Naive thymus-derived CD8-positive, alpha-beta T cell (primary cell): Measurements from ENCODE around the gene PCBP4. TPM values are rescaled to one million over a fixed set of nuclear protein-coding genes. Genes with fewer than 3 reads are reported as not detected.
A peak's percentile ranks its signal among the peaks of the same experiment; 100 is the strongest.
"Not testable (repeated sequence)": the region's sequence is repeated elsewhere in the genome, so short reads cannot be mapped to it uniquely, and the experiment has no call there.

ENCODE experiments used
- ATAC-seq, 2 donors: fragments of 150-1000 bp; cut with Tn5 transposase in 1 of 2; sonication (Bioruptor Pico), chemical (Tn5 transposase) in 1 of 2; 1 replicate in 1 of 2; 2 replicates in 1 of 2; pipeline ENCODE4 v1.10.0; 2021; ENCODE audit warnings: mild to moderate bottlenecking in 2 of 2, moderate library complexity in 2 of 2
- POLR2A ChIA-PET: fragments of 350-600 bp; sonication (Branson Sonifier 250); formaldehyde crosslinking; loops from one replicate; lab custom pipeline; 2021; ENCODE audit warnings: antibody characterized with exemption; lab: Charles Lee
- DNase-seq, 10 donors: peaks; one replicate each; pipeline versions ENCODE4 v3.0.0 to v3.0.0-alpha.2; 2020 to 2022
- H3K27ac Mint-ChIP-seq, 10 donors: one replicate each; pipeline ENCODE4 v1.8.0; 2020 to 2022; ENCODE audit warnings: mild to moderate bottlenecking in 10 of 10, mixed read lengths in 10 of 10, moderate library complexity in 4 of 10, inconsistent platforms in 1 of 10
- H3K27me3 Mint-ChIP-seq, 5 donors: one replicate each; pipeline ENCODE4 v1.8.0; 2021 to 2022; ENCODE audit warnings: mixed read lengths in 5 of 5
- H3K36me3 Mint-ChIP-seq, 3 donors: one replicate each; pipeline ENCODE4 v1.8.0; 2020 to 2022; ENCODE audit warnings: mixed read lengths in 3 of 3, mild to moderate bottlenecking in 2 of 3, inconsistent platforms in 1 of 3
- H3K4me1 Mint-ChIP-seq, 4 donors: one replicate each; pipeline ENCODE4 v1.8.0; 2021 to 2022; ENCODE audit warnings: mixed read lengths in 4 of 4
- H3K4me3 Mint-ChIP-seq, 10 donors: one replicate each; pipeline ENCODE4 v1.8.0; 2020 to 2022; ENCODE audit warnings: mild to moderate bottlenecking in 10 of 10, mixed read lengths in 10 of 10, moderate library complexity in 6 of 10, inconsistent platforms in 1 of 10
- H3K9me3 Mint-ChIP-seq, 9 donors: one replicate each; pipeline ENCODE4 v1.8.0; 2020 to 2022; ENCODE audit warnings: mixed read lengths in 9 of 9, mild to moderate bottlenecking in 3 of 9, inconsistent platforms in 1 of 9, moderate library complexity in 1 of 9
- polyA plus RNA-seq, 3 donors: library from polyadenylated mRNA; unstranded; fragments of 300-500 nt; fragmentation: Illumina TruSeq; gene quantifications; one replicate each; pipeline ENCODE4 v1.2.3, GENCODE V29; 2021
- total RNA-seq, 8 experiments: library from RNA in 2 of 8; stranded (reverse) in 2 of 8; gene quantifications; one replicate each; pipeline ENCODE4 v1.2.3 and lab custom pipeline; 2021 to 2026

PCBP4 gene
- total and polyA plus RNA-seq, 5 experiments from 2014 or later = 2.4 to 10.9 (median 8.3) TPM

- Mint-ChIP-seq H3K4me3 (no peak overlapping the region), H3K9me3 (no peaks in the 10 kb centered on the region), H3K4me1 (peaks cover 6 to 13% (median 13%) of the 10 kb centered on the region in 4 donors), H3K36me3 (no peaks in the 10 kb centered on the region), H3K27me3 (peaks cover 0 to 1% (median 0%) of the 10 kb centered on the region in 5 donors), H3K27ac (peak overlapping the region in 1 of 10 donors; percentile 52)
- POLR2A ChIA-PET = interaction anchor here (0.7 to 0.8 kb wide), 2 partner anchors 9 to 119 kb away, joined by 3 to 4 read pairs; partner anchors contain the start of gene RPL29
- DNase-seq (no peak), ATAC-seq (no peak)
These were observed 37.0 kb upstream of the PCBP4 start for GRCh38 chr3:52004163-52004787.

GRCh38 chr3:52002748-52003147 is 35.5 kb upstream of the PCBP4 start:
- Mint-ChIP-seq H3K4me1 (peaks cover 6 to 13% (median 13%) of the 10 kb centered on the region in 4 donors), H3K36me3 (no peaks in the 10 kb centered on the region), H3K27ac (peak overlapping the region in 1 of 10 donors; percentile 56), H3K9me3 (no peaks in the 10 kb centered on the region), H3K4me3 (no peak overlapping the region), H3K27me3 (peaks cover 0 to 1% (median 0%) of the 10 kb centered on the region in 5 donors)
- DNase-seq = no peak
- POLR2A ChIA-PET = interaction anchor here (0.5 to 1.9 kb wide), 2 partner anchors 120 to 124 kb away, joined by 3 to 6 read pairs; no protein-coding TSS in a partner anchor
- no peak for ATAC-seq

GRCh38 chr3:52001443-52001974 is 34.3 kb upstream of the PCBP4 start:
- Mint-ChIP-seq H3K36me3 (no peaks in the 10 kb centered on the region), H3K9me3 (no peaks in the 10 kb centered on the region), H3K4me3 (peak overlapping the region in 4 of 10 donors; percentile 1 to 18 (median 4)), H3K4me1 (peaks cover 6 to 16% (median 14%) of the 10 kb centered on the region in 4 donors), H3K27ac (no peak overlapping the region), H3K27me3 (peaks cover 0 to 1% (median 0%) of the 10 kb centered on the region in 5 donors)
- DNase-seq = peak; percentile 81 to 94 (median 90)
- peak; percentile 99 to 100 for ATAC-seq
- POLR2A ChIA-PET = interaction anchor here (0.8 to 1.9 kb wide), 7 partner anchors 52 to 143 kb away, joined by 3 to 6 read pairs (median 3); partner anchors contain the start of gene PARP3

- Mint-ChIP-seq H3K36me3 (peaks cover 0 to 8% (median 2%) of the 10 kb centered on the region in 3 donors), H3K27me3 (peaks cover 0 to 1% (median 0%) of the 10 kb centered on the region in 5 donors), H3K4me3 (no peak overlapping the region), H3K4me1 (peaks cover 10 to 22% (median 14%) of the 10 kb centered on the region in 4 donors), H3K9me3 (no peaks in the 10 kb centered on the region), H3K27ac (peak overlapping the region in 1 of 10 donors; percentile 15)
- no peak for ATAC-seq
- POLR2A ChIA-PET = no interaction called here
- no peak for DNase-seq
These were observed 32.6 kb upstream of the PCBP4 start for GRCh38 chr3:51999846-52000245.

- ATAC-seq (no peak), DNase-seq (no peak)
- peaks cover 0 to 1% (median 0%) of the 10 kb centered on the region in 5 donors for H3K27me3 Mint-ChIP-seq
- H3K9me3 Mint-ChIP-seq = no peaks in the 10 kb centered on the region
- H3K36me3 Mint-ChIP-seq = peaks cover 0 to 19% (median 2%) of the 10 kb centered on the region in 3 donors
- no peak overlapping the region for H3K4me3 Mint-ChIP-seq
- POLR2A ChIA-PET = interaction anchor here (0.7 kb wide), 1 partner anchor 56 kb away, joined by 3 read pairs; no protein-coding TSS in a partner anchor
- H3K27ac Mint-ChIP-seq = no peak overlapping the region
- H3K4me1 Mint-ChIP-seq = peaks cover 17 to 33% (median 23%) of the 10 kb centered on the region in 4 donors
These were observed 31.5 kb upstream of the PCBP4 start for GRCh38 chr3:51998774-51999173.

- Mint-ChIP-seq H3K9me3 (no peaks in the 10 kb centered on the region), H3K27ac (peak overlapping the region in 3 of 10 donors; percentile 3 to 45 (median 28)), H3K4me3 (no peak overlapping the region), H3K36me3 (peaks cover 0 to 26% (median 2%) of the 10 kb centered on the region in 3 donors), H3K4me1 (peaks cover 19 to 38% (median 26%) of the 10 kb centered on the region in 4 donors), H3K27me3 (peaks cover 0 to 1% (median 0%) of the 10 kb centered on the region in 5 donors)
- no peak for DNase-seq
- POLR2A ChIA-PET = interaction anchor here (4.9 kb wide), 1 partner anchor 15 kb away, joined by 37 read pairs; the partner anchor contains the start of gene ACY1
- ATAC-seq = no peak
These were observed 30.8 kb upstream of the PCBP4 start for GRCh38 chr3:51997935-51998596.

- peaks cover 21 to 46% (median 31%) of the 10 kb centered on the region in 4 donors for H3K4me1 Mint-ChIP-seq
- DNase-seq = no peak
- H3K4me3 Mint-ChIP-seq = peak overlapping the region in 7 of 10 donors; percentile 22 to 67 (median 43)
- no peak for ATAC-seq
- peak overlapping the region in 5 of 10 donors; percentile 15 to 80 (median 60) for H3K27ac Mint-ChIP-seq
- H3K36me3 Mint-ChIP-seq = peaks cover 0 to 35% (median 2%) of the 10 kb centered on the region in 3 donors
- POLR2A ChIA-PET = interaction anchor here (4.9 kb wide), 1 partner anchor 14 kb away, joined by 37 read pairs; the partner anchor contains the start of gene ACY1
- no peaks in the 10 kb centered on the region for H3K9me3 Mint-ChIP-seq
- peaks cover 0 to 1% (median 0%) of the 10 kb centered on the region in 5 donors for H3K27me3 Mint-ChIP-seq
These were observed 29.9 kb upstream of the PCBP4 start for GRCh38 chr3:51997172-51997571.

GRCh38 chr3:51995346-51996163 is 28.3 kb upstream of the PCBP4 start, which contains the start of gene RPL29:
Gene RPL29, minus strand, starts transcription at chr3:51995895. Its CDS starts 434 bp downstream, at chr3:51995461.
- H3K36me3 Mint-ChIP-seq = peaks cover 0 to 38% (median 2%) of the 10 kb centered on the region in 3 donors
- POLR2A ChIA-PET = interaction anchor here (0.7 to 4.9 kb wide), 21 partner anchors 9 to 1426 kb away, joined by 3 to 37 read pairs (median 4); partner anchors contain the start of genes ABHD14A, ABHD14B, ACY1 and DUSP7
- DNase-seq = peak; percentile 78 to 94 (median 92)
- peak; percentile 95 to 97 for ATAC-seq
- H3K9me3 Mint-ChIP-seq = no peaks in the 10 kb centered on the region
- H3K27ac Mint-ChIP-seq = peak within 1 kb of the TSS; percentile 99 to 100 (median 100)
- peak within 1 kb of the TSS; percentile 95 to 100 (median 100) for H3K4me3 Mint-ChIP-seq
- H3K4me1 Mint-ChIP-seq = peaks cover 15 to 41% (median 31%) of the 10 kb centered on the region in 4 donors
- H3K27me3 Mint-ChIP-seq = peaks cover 0 to 1% (median 0%) of the 10 kb centered on the region in 5 donors

- Mint-ChIP-seq H3K36me3 (peaks cover 0 to 38% (median 2%) of the 10 kb centered on the region in 3 donors), H3K27ac (peak overlapping the region; percentile 99 to 100 (median 100)), H3K9me3 (no peaks in the 10 kb centered on the region), H3K4me1 (peaks cover 15 to 41% (median 31%) of the 10 kb centered on the region in 4 donors), H3K27me3 (peaks cover 0 to under 1% (median 0%) of the 10 kb centered on the region in 5 donors), H3K4me3 (peak overlapping the region; percentile 95 to 100 (median 100))
- ATAC-seq (no peak), DNase-seq (no peak)
- POLR2A ChIA-PET = interaction anchor here (1.2 to 4.9 kb wide), 6 partner anchors 11 to 160 kb away, joined by 3 to 37 read pairs (median 18); partner anchors contain the start of genes ABHD14A, ABHD14B, ACY1 and DUSP7
These were observed 27.3 kb upstream of the PCBP4 start for GRCh38 chr3:51994530-51994929.

- Mint-ChIP-seq H3K4me3 (peak overlapping the region in 7 of 10 donors; percentile 11 to 100 (median 100)), H3K36me3 (peaks cover 0 to 38% (median 2%) of the 10 kb centered on the region in 3 donors), H3K27ac (peak overlapping the region in 8 of 10 donors; percentile 29 to 100 (median 76)), H3K4me1 (peaks cover 21 to 44% (median 31%) of the 10 kb centered on the region in 4 donors)
- H3K9me3 Mint-ChIP-seq, DNase-seq, H3K27me3 Mint-ChIP-seq, ATAC-seq: not testable (repeated sequence)
- POLR2A ChIA-PET = interaction anchor here (0.8 to 4.9 kb wide), 4 partner anchors 8 to 20 kb away, joined by 4 to 37 read pairs (median 20); partner anchors contain the start of genes ABHD14A, ABHD14B and ACY1
These were observed 26.4 kb upstream of the PCBP4 start for GRCh38 chr3:51993657-51994056.
